SKM-1 treated with dmso at 0.1 percent for 144 hours (cell line): Measurements from ENCODE around the gene ENPP6.
"Not testable (repeated sequence)": the region's sequence is repeated elsewhere in the genome, so short reads cannot be mapped to it uniquely, and the experiment has no call there.

ENCODE experiments used
- DNase-seq: peaks from one replicate; lab custom pipeline; 2025; ENCODE audit not compliant: unreplicated experiment; lab: John Stamatoyannopoulos, UW

The ENPP6 gene

DNA sequence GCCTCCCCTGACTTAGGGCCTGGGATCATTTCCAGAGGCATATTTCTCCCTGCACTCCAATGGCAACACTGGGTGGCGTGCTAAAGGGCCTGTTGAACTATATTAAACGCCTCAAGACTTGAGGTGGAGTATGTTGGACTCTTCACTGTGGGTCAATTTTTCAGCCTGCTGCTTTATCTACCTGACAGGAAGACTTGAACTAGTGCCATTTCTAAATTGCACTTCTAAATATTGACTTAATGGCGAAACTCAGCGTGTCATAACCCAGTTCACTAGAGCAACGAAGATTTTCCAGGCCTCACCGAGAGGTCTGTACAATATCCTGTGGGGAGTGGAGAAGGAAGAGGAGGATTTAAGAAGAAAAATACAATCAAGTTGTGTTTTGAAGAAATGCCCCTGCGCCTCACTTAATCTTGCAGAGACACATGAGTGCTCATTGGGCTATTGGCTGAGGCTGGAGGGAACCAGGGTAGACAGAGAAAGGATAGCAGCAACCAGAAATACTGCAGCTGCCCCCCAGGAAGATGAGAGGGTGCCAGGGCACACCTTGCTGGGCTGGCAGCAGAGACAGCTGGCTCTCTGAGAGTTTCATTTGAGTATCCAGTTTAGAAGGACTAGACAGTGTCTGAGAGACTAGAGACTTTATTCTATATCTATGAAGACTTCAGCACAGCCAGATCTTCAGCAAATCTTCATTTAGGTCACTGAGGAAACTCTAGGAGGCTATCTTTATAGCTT lies 67.4 kb downstream of the ENPP6 start:
- no peak for DNase-seq

- DNase-seq, result no peak
Observed at GRCh38 chr4:184148738-184149637, 68.7 kb downstream of the ENPP6 start.

- DNase-seq, result peak; percentile 50
Observed at GRCh38 chr4:184147858-184148737, 69.6 kb downstream of the ENPP6 start.

- DNase-seq, result no peak
Observed at GRCh38 chr4:184146951-184147350, 70.7 kb downstream of the ENPP6 start.

DNA sequence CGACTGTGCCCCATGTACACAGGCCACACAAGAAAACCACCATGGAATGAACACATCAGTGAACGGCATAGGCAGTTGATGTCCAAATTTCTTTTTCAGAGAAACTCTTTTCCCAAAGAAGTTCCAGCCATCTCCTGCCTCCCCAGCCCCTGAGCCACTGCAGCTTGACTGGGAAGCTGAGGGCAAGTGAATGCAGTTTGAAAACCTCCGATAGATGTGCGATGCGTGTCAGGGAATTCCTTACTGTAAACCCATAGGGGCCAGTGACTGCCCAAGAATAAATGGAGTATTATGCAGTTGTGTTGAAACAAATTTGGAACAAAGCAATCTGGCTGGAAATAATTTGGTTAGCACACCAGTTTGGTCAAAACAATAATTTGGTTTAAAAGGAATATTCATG lies 72.1 kb downstream of the ENPP6 start:
- DNase-seq, result no peak

DNA sequence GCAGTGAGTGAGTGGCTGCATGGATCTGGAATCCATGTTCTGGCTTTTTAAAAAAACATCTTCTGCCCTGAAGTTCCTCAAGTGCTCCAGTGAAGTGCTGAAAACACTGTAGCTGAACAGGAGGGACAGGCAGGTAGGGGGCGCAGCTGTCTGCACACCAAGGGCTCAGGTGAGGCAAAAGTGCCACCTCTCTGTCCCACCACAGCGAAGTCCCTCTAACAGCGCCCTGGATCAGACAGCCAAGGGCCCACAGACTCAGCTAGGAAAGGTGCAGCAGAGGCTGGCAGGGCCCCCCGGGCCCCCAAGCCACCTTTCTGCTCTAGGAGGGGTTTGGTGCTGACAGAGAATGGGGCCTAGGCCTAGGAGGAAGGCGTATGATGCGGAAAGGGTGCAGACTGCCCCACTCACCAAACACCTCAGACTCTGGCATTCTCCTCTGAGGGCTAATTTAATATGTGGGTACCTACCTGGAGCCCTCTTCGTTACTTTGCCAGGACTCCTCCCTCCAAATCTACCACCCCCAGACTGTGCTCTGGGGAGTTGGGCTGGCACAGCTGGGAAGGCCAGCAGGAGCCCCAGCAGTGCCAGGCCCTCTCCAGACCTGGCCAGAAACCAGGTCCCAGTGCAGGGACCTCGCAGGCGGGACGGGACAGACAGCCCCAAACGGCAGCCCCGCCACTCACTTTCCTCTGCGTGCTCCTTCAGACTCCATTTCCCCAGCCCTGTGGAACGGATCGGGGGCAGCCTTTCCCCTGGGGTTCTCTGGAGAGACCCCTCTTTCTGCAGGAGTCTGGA lies 73.7 kb downstream of the ENPP6 start:
- DNase-seq, result no peak

DNA sequence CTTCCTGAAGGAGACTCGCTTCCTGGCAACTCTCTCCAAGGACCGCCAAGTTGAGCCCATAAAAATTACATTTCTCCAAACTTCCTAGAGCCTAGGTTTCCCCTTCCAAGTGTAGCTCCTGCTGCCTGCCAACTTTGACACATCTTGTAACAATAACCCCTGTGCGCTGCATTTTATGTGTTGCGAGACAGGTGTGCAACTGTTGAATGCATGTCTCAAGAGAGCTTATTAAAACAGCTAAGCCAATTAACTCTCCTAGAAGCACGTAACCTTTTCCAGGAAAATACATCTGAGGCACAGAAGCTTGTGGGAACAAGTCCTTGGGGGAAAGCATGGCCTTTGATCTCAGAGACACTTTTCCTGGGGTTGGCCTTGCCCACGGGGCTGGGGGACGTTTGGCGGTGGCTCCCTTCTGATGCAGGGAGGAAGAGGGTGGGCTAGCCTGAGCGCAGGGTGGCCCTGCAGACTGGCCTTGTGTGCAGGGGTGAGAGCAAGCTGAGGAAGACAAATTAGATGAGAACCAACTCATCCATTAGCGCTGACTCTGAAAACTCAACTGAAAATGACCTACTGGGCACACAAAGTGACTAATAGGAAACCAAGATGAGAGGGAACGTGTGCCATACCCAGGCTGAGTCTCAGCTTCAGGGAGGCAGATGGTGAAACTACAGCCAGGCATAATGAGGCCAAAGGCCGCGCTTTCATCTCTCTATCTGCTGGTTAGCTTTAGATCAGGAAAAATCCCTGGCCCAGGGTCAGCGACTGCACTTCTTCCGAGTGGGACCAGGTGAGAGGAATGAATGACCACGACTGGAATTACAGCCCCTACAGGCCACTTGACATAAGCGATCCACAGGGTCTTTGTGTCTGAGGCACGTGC lies 75.3 kb downstream of the ENPP6 start:
- DNase-seq, result no peak

DNA sequence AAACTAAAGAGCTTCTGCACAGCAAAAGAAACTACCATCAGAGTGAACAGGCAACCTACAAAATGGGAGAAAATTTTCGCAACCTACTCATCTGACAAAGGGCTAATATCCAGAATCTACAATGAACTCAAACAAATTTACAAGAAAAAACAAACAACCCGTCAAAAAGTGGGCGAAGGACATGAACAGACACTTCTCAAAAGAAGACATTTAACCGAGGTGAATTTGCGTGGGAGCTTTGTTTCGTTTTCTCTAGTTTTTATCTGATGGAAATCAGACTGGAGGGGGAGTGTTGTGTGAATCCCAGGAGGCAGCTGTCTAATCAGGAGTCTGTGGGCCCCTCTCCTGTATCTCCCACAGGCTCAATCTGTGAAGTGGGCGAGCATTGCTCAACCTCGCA lies 76.8 kb downstream of the ENPP6 start:
- DNase-seq, result not testable (repeated sequence)

DNA sequence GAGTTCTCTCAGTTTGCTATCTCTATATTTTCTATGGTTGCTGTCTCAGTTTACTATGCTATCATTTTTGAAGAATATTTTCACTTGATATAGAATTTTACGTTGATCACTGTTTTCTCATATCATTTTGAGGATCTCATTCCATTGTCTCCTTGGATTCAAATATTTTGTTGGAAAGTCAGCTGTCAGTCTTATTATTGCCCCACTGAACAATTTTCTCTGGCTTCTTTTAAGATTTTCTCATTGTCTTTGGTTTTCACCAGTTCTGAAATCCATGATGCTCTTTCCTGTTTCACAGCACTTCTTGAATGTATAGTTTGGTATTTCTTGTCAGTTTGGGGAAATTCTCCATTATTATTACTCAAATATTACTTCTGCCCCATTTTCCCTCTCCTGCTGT lies 81.1 kb downstream of the ENPP6 start:
- DNase-seq, result no peak

DNA sequence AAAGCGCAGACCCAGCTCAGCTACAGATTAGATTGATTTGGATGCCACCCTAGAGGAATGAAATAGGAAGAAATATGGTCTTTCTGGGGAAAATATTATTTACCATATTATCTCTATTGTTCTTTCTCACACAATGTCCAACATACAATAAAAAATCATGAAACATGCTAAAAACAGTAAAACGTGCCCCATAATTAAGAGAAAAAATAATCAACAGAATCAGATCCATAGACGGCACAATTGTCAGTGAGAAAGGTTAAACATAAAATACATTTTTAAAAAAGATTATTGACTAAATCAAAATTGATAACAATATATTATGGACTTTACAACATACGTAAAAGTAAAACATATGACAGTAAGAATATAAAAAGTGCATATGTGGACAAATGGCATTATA lies 90.9 kb downstream of the ENPP6 start:
- no peak for DNase-seq

DNA sequence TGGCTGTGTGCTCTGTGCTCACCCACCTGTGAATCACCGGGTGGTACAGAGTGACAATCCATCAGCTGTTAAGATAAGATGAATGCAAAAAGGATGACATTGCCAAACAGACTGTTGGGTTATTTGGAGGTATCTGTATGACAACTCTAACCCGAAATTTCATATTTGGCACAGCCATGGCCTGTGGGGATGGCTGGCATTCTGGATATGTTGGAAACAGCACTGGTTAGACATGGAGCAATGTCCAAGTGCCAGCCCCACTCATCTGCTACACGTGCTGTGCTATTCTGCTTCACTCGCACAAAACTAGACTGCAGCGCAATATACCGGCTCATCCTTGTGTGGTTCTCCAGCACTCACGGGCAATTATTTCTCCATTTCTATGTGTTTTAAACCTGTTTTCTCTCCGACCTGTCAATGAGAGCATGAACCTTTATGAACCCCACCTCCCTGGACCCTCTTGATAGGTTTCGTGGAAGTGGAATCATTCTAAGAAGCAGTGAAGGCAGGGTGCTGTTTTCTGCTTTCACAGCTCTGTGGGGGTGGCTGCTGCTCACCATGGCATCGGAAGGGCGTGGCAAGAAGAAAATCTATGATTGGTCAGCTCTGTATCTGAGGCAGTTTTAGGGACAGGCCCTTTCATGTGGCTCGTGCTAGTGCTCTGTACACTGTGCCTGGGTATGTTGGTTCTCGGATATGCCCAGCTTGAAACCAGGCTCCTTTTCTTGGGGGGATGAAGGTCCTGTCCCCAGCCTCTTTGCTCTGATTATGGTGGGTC lies 94.9 kb downstream of the ENPP6 start:
- DNase-seq, result no peak

GRCh38 chr4:184120549-184121127 lies 97.0 kb downstream of the ENPP6 start:
- DNase-seq, result no peak

DNA sequence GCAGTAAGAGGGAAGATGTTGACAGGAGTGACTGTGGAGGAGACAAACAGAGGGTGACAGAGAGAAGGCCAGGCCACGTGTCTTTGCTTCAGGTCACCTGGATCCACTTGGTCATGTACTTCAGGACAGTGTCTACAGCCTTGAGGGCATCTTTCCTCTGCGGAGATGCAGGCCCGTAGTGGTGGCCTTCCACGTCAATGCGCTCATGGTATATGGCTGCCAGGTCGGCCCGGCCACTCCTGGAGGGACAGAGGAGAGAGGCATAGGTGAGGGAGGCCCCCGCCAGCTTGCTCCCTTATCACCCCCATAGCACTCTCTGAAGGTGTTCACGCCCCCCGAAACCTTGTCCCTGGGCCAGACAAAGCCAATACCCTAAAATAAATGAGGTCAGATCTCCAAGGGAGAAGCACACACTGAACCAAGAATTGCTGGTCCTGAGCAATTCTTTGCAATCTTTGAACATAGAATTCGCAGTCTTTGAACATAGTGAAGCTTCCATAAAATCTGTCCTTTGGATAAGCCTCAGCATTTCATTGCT lies 99.9 kb downstream of the ENPP6 start:
- DNase-seq, result no peak

DNA sequence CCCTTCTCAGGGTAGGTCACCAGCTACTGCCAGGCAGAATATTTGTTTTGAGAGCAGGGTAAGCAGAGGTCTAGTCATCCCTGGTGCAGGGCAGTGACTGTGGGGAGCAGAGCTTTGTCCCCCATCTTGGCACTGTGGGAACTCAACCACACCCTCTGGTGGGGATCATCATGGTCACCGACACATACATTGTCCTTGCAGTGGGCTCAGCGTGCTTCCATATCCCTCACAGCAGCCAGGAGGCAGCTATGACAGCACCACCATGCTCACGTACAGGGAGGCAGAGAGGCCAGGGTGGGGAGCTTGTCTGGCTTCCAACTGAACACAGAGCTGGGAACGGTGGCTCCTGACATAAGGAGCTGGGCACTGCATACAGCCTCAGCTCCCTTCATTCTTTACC lies 102.3 kb downstream of the ENPP6 start:
- no peak for DNase-seq

GRCh38 chr4:184114431-184114830 lies 103.2 kb downstream of the ENPP6 start:
- no peak for DNase-seq

GRCh38 chr4:184112006-184112550 lies 105.6 kb downstream of the ENPP6 start:
- DNase-seq, result no peak

DNA sequence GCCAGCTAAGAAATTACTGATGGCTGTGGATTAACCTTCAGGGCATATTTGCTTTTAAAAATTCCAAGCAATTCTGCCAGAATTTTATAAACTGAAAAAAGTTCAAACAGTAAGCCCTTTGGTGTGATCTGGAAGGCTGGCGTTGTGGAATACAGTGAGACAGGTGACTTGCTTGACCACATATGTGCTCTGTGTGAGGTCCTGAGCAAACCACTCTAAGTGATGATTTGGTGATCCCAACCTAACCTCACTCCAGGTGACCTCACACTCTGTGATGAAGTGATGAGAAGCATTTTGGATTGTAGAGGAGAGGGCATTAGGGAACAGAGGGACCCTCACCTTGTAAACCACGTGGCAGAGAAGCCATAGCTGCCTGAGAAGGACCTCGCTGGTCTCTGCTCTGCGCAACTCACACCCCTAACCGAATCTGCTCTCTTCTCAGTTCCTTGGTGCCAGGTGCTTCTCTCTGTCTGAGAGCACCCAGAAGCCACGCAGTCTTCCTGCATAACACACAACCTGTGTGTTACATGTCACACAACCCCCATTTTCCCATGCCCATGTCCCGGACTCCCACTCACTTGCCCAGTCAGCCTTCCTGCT lies 106.3 kb downstream of the ENPP6 start:
- DNase-seq, result no peak
